CD14-positive monocyte (primary cell): ENCODE measurements around the gene AGPAT3. TPM values are rescaled to one million over a fixed set of nuclear protein-coding genes. Genes with fewer than 3 reads are reported as not detected.
A peak's percentile ranks its signal among the peaks of the same experiment; 100 is the strongest.

Source experiments
- DNase-seq, 3 donors: peaks; one replicate each; pipeline ENCODE4 v3.0.0-alpha.2; 2011 to 2022
- H2AFZ ChIP-seq: 2 replicates; pipeline ENCODE4 v1.6.0; 2012; ENCODE audit warnings: mild to moderate bottlenecking, low read depth, low read length, inconsistent platforms; ENCODE audit not compliant: insufficient read depth, poor library complexity, severe bottlenecking
- H3K27ac ChIP-seq, 2 donors: 1 replicate in 1 of 2; 2 replicates in 1 of 2; pipeline ENCODE4 v1.5.1; 2012 to 2013; ENCODE audit warnings: low read length in 2 of 2, control low read depth in 1 of 2, inconsistent platforms in 1 of 2, low read depth in 1 of 2, mild to moderate bottlenecking in 1 of 2
- H3K27me3 ChIP-seq, 2 donors: one replicate each; pipeline versions ENCODE4 v1.6.0 to v1.6.1; 2011 to 2013; ENCODE audit warnings: low read length in 2 of 2; ENCODE audit not compliant: control insufficient read depth in 2 of 2, insufficient read depth in 2 of 2
- H3K36me3 ChIP-seq, 2 donors: replicated peaks in 1 of 2; 1 replicate in 1 of 2; 2 replicates in 1 of 2; pipeline versions ENCODE4 v1.5.1 to v1.6.1; 2012 to 2013; ENCODE audit warnings: low read length in 2 of 2, control low read depth in 1 of 2, inconsistent platforms in 1 of 2, mild to moderate bottlenecking in 1 of 2; ENCODE audit not compliant: insufficient read depth in 2 of 2, control insufficient read depth in 1 of 2
- H3K4me1 ChIP-seq, 2 donors: 1 replicate in 1 of 2; 2 replicates in 1 of 2; pipeline versions ENCODE4 v1.5.1 to v1.6.1; 2012 to 2013; ENCODE audit warnings: low read length in 2 of 2, control low read depth in 1 of 2, inconsistent platforms in 1 of 2, mild to moderate bottlenecking in 1 of 2, moderate library complexity in 1 of 2; ENCODE audit not compliant: insufficient read depth in 2 of 2, control insufficient read depth in 1 of 2
- H3K4me2 ChIP-seq: replicated peaks from 2 replicates; pipeline ENCODE3; 2012; ENCODE audit warnings: low read length, moderate library complexity, mild to moderate bottlenecking; ENCODE audit not compliant: poor library complexity, severe bottlenecking; ENCODE audit errors: extremely low read depth
- H3K4me3 ChIP-seq, 3 experiments: fragments of 200-600 bp in 1 of 3; sonication (generic) in 1 of 3; replicated peaks in 1 of 3; 1 replicate in 2 of 3; 2 replicates in 1 of 3; pipeline ENCODE4 v1.5.1; 2011 to 2013; ENCODE audit warnings: low read length in 3 of 3, mild to moderate bottlenecking in 3 of 3, control low read depth in 2 of 3, low read depth in 2 of 3, inconsistent platforms in 1 of 3, moderate library complexity in 1 of 3
- H3K79me2 ChIP-seq: 2 replicates; pipeline ENCODE4 v1.6.0; 2012; ENCODE audit warnings: mild to moderate bottlenecking, control low read depth, inconsistent platforms, low read length, moderate library complexity; ENCODE audit not compliant: insufficient read depth
- H3K9ac ChIP-seq: 2 replicates; pipeline ENCODE4 v1.6.0; 2017; ENCODE audit warnings: low read length, mild to moderate bottlenecking; ENCODE audit not compliant: insufficient read depth, poor library complexity, severe bottlenecking
- H3K9me3 ChIP-seq, 2 donors: replicated peaks in 1 of 2; 1 replicate in 1 of 2; 2 replicates in 1 of 2; pipeline versions ENCODE4 v1.5.1 to v1.6.1; 2012 to 2013; ENCODE audit warnings: low read length in 2 of 2, control low read depth in 1 of 2; ENCODE audit not compliant: control insufficient read depth in 1 of 2, insufficient read depth in 1 of 2
- H4K20me1 ChIP-seq: 2 replicates; pipeline ENCODE4 v1.6.0; 2012; ENCODE audit warnings: mild to moderate bottlenecking, low read length, control low read depth, moderate library complexity; ENCODE audit not compliant: insufficient read depth
- H3K27ac Mint-ChIP-seq, 7 donors: one replicate each; pipeline ENCODE4 v1.8.0; 2020; ENCODE audit warnings: mild to moderate bottlenecking in 7 of 7, mixed read lengths in 7 of 7, moderate library complexity in 6 of 7, inconsistent platforms in 2 of 7
- H3K27me3 Mint-ChIP-seq, 3 donors: one replicate each; pipeline ENCODE4 v1.8.0; 2021 to 2022; ENCODE audit warnings: low read depth in 3 of 3, mild to moderate bottlenecking in 3 of 3, mixed read lengths in 3 of 3, moderate library complexity in 3 of 3, inconsistent platforms in 1 of 3
- H3K36me3 Mint-ChIP-seq, 2 donors: one replicate each; pipeline ENCODE4 v1.8.0; 2020; ENCODE audit warnings: mixed read lengths in 2 of 2, inconsistent platforms in 1 of 2, mild to moderate bottlenecking in 1 of 2
- H3K4me1 Mint-ChIP-seq: one replicate; pipeline ENCODE4 v1.8.0; 2020; ENCODE audit warnings: mild to moderate bottlenecking, mixed read lengths
- H3K4me3 Mint-ChIP-seq, 2 donors: one replicate each; pipeline ENCODE4 v1.8.0; 2020; ENCODE audit warnings: mild to moderate bottlenecking in 2 of 2, mixed read lengths in 2 of 2, moderate library complexity in 1 of 2
- H3K9me3 Mint-ChIP-seq, 7 donors: one replicate each; pipeline ENCODE4 v1.8.0; 2020 to 2022; ENCODE audit warnings: mixed read lengths in 7 of 7, mild to moderate bottlenecking in 6 of 7, moderate library complexity in 6 of 7, inconsistent platforms in 2 of 7
- CTCF ChIP-seq: fragments of 200-600 bp; IDR thresholded peaks from one replicate; pipeline ENCODE4 v1.8.0; 2022; ENCODE audit warnings: antibody characterized with exemption, mild to moderate bottlenecking
- WGBS: methylation state at CpG from one replicate; pipeline ENCODE4 v1.1.5; 2013; ENCODE audit warnings: missing lambda C conversion rate; ENCODE audit not compliant: insufficient coverage; 5-methylcytosine and 5-hydroxymethylcytosine counted together
- intact Hi-C, 2 donors: fragments of 100-400 bp; cut with micrococcal nuclease; formaldehyde crosslinking; loops; one replicate each; pipeline versions ENCODE4 v1.15.0 to v1.15.1; 2023
- polyA plus RNA-seq, 3 donors: library from polyadenylated mRNA; depleted of rRNA in 1 of 3; unstranded in 2 of 3; stranded (reverse) in 1 of 3; fragments of 300-500 nt in 2 of 3; fragments of >200 nt in 1 of 3; fragmentation: Illumina TruSeq in 2 of 3; gene quantifications; 1 replicate in 2 of 3; 2 replicates in 1 of 3; pipeline ENCODE4 v1.2.3, GENCODE V29; 2012 to 2021

The AGPAT3 gene
- polyA plus RNA-seq, 3 donors, result 24.9 to 49.3 (median 26.2) TPM

GRCh38 chr21:43925096-43925481 is 60.1 kb downstream of the AGPAT3 start:
- Histone ChIP-seq H3K36me3 (peaks cover 54 to 81% of the 10 kb centered on the region in 2 donors), H3K9me3 (no peaks in the 10 kb centered on the region), H3K4me3 (no peak overlapping the region), H4K20me1 (peaks cover 100% of the 10 kb centered on the region), H3K27ac (no peak overlapping the region), H3K27me3 (no peaks in the 10 kb centered on the region), H3K9ac (no peak overlapping the region), H3K4me2 (no peak overlapping the region), H2AFZ (no peak overlapping the region), H3K4me1 (no peaks in the 10 kb centered on the region), H3K79me2 (peaks cover 88% of the 10 kb centered on the region)
- Mint-ChIP-seq H3K27ac (peak overlapping the region in 3 of 7 donors; percentile 11 to 44 (median 34)), H3K4me3 (no peak overlapping the region), H3K27me3 (peaks cover 0 to 3% (median 0%) of the 10 kb centered on the region in 3 donors), H3K9me3 (no peaks in the 10 kb centered on the region), H3K4me1 (peaks cover 12% of the 10 kb centered on the region), H3K36me3 (peaks cover 61 to 85% of the 10 kb centered on the region in 2 donors)
- no peak for DNase-seq
- 90% methylated on average over 11 of the region's 13 CpGs for WGBS
- TF ChIP-seq CTCF, result no peak
- intact Hi-C loops, result no loop called here

GRCh38 chr21:43925609-43926008 is 60.6 kb downstream of the AGPAT3 start:
- no peaks in the 10 kb centered on the region for H3K4me1 ChIP-seq
- H4K20me1 ChIP-seq, result peaks cover 100% of the 10 kb centered on the region

More at GRCh38 chr21:43925609-43926008, 60.6 kb downstream of the AGPAT3 start:
- intact Hi-C loops, result no loop called here
- DNase-seq, result no peak
- Mint-ChIP-seq H3K36me3 (peaks cover 60 to 84% of the 10 kb centered on the region in 2 donors), H3K27me3 (peaks cover 0 to 3% (median 0%) of the 10 kb centered on the region in 3 donors), H3K4me3 (no peak overlapping the region), H3K4me1 (peaks cover 11% of the 10 kb centered on the region), H3K27ac (peak overlapping the region in 2 of 7 donors; percentile 11 to 57), H3K9me3 (no peaks in the 10 kb centered on the region)
- Histone ChIP-seq H3K4me3 (no peak overlapping the region), H3K27ac (no peak overlapping the region), H3K79me2 (peaks cover 85% of the 10 kb centered on the region), H3K36me3 (peaks cover 53 to 82% of the 10 kb centered on the region in 2 donors), H3K9me3 (no peaks in the 10 kb centered on the region), H3K9ac (no peak overlapping the region), H3K27me3 (no peaks in the 10 kb centered on the region), H3K4me2 (no peak overlapping the region), H2AFZ (no peak overlapping the region)
- no peak for TF ChIP-seq CTCF
- WGBS, result 96% methylated on average over 14 of the region's 14 CpGs
